ENCODE results near the gene GALNT3.

- TF ChIP-seq MYPOP (CRISPR knock-in tag; IDR thresholded peaks at IDR 0.05), result no peak
- no peak for TF ChIP-seq ZNF12 (CRISPR knock-in tag; IDR thresholded peaks at IDR 0.05)
- no peak for TF ChIP-seq ATF2 (CRISPR knock-in tag; IDR thresholded peaks at IDR 0.05)
- TF ChIP-seq RFX5 (IDR thresholded peaks at IDR 0.05; ENCODE audit: low read depth, low read length), result no peak
- TF ChIP-seq, protein P1, sequence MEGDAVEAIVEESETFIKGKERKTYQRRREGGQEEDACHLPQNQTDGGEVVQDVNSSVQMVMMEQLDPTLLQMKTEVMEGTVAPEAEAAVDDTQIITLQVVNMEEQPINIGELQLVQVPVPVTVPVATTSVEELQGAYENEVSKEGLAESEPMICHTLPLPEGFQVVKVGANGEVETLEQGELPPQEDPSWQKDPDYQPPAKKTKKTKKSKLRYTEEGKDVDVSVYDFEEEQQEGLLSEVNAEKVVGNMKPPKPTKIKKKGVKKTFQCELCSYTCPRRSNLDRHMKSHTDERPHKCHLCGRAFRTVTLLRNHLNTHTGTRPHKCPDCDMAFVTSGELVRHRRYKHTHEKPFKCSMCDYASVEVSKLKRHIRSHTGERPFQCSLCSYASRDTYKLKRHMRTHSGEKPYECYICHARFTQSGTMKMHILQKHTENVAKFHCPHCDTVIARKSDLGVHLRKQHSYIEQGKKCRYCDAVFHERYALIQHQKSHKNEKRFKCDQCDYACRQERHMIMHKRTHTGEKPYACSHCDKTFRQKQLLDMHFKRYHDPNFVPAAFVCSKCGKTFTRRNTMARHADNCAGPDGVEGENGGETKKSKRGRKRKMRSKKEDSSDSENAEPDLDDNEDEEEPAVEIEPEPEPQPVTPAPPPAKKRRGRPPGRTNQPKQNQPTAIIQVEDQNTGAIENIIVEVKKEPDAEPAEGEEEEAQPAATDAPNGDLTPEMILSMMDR (CRISPR knock-in tag; IDR thresholded peaks at IDR 0.05), result no peak
- TF ChIP-seq SMARCC2 (IDR thresholded peaks at IDR 0.05), result no peak
- TF ChIP-seq POLR2AphosphoS2 (IDR thresholded peaks at IDR 0.05; ENCODE audit: low read depth, low read length), result no peak
Observed at GRCh38 chr2:165825041-165825440, 31.0 kb upstream of the GALNT3 start.

All from HepG2 (cell line).